ENCODE data around the gene MMP2. TPM values are rescaled to one million over a fixed set of nuclear protein-coding genes. Genes with fewer than 3 reads are reported as not detected.

MMP2 gene
- total and polyA plus RNA-seq, 9 donors: 102 to 629 (median 300) TPM

DNA sequence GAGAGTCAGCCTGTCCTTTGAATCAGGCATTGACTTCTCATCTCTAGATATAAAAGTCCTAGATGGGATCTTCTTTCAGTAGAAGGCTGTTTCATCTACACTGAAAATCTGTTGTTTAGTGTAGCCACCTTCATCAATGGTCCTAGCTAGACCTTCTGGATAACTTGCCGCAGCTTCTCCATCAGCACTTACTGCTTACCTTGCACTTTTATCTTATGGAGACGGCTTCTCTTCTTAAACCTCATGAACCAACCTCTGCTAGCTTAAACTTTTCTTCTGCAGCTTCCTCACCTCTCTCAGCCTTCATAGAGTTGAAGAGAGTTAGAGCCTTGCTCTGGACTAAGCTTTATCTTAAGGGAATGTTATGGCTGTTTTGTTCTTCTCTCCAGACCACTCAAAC is 5.4 kb upstream of the MMP2 start:
- H3K4me3 ChIP-seq: no peak overlapping the region
- WGBS, 3 donors: 98 to 99% (median 98%) methylated on average over 2 of the region's 2 CpGs
- no peak for DNase-seq
- H3K27ac ChIP-seq: no peak overlapping the region
- H3K36me3 ChIP-seq: no peaks in the 10 kb centered on the region
- intact Hi-C loops (cut with DNase I): no loop called here
- peaks cover 2% of the 10 kb centered on the region for H3K4me1 ChIP-seq (ENCODE audit: insufficient read depth)
- TF ChIP-seq EP300 (IDR thresholded peaks at IDR 0.05) (no peak), POLR2A (IDR thresholded peaks at IDR 0.05) (no peak)
- TF ChIP-seq, protein P1, sequence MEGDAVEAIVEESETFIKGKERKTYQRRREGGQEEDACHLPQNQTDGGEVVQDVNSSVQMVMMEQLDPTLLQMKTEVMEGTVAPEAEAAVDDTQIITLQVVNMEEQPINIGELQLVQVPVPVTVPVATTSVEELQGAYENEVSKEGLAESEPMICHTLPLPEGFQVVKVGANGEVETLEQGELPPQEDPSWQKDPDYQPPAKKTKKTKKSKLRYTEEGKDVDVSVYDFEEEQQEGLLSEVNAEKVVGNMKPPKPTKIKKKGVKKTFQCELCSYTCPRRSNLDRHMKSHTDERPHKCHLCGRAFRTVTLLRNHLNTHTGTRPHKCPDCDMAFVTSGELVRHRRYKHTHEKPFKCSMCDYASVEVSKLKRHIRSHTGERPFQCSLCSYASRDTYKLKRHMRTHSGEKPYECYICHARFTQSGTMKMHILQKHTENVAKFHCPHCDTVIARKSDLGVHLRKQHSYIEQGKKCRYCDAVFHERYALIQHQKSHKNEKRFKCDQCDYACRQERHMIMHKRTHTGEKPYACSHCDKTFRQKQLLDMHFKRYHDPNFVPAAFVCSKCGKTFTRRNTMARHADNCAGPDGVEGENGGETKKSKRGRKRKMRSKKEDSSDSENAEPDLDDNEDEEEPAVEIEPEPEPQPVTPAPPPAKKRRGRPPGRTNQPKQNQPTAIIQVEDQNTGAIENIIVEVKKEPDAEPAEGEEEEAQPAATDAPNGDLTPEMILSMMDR (IDR thresholded peaks at IDR 0.05): no peak
- no peaks in the 10 kb centered on the region for H3K9me3 ChIP-seq
- no peaks in the 10 kb centered on the region for H3K27me3 ChIP-seq

DNA sequence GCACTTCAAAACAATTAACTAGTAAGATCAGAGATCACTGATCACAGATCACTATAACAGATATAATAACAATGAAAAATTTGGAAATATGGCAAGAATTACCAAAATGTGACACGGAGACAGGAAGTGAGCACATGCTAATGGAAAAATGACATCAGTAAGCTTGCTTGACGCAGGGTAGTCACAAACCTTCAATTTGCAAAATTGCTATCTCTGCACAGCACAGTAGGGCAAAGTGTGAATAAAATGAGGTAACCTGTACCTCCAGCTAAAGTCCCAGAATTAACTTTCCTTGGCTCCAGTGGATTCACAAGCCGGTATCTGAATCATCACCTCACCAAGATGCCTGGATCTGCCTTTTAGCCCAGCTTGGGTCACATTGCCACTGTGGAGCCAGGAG is 4.2 kb upstream of the MMP2 start:
- H3K4me1 ChIP-seq (ENCODE audit: insufficient read depth): peaks cover 2% of the 10 kb centered on the region
- 95 to 99% (median 97%) methylated on average over 3 of the region's 3 CpGs for WGBS, 3 donors

DNA sequence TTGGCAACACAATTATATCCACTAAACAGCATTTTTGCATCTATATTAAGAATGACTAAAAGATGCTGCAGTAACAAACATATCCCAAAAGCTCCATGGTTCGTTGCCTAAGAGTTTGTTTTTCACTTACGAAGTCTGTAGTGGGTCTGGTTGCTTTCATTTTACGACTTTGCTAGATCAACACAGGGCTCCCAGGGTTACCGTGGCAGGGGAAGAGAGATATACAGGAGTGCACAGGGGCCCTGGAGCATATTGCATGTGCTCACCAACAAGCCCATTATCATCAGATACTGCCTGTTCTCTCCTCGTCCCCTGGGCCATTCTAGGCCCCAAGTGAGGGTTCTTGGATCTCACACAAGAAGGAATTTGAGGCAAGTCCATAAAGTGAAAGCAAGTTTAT is 3.1 kb upstream of the MMP2 start:
- peaks cover 4% of the 10 kb centered on the region for H3K4me1 ChIP-seq (ENCODE audit: insufficient read depth)
- intact Hi-C loops (cut with DNase I): no loop called here
- WGBS, 3 donors: 18 to 19% (median 19%) methylated on average over 5 of the region's 5 CpGs

More for the DNA sequence above, 4.2 kb upstream of the MMP2 start:
- no peaks in the 10 kb centered on the region for H3K9me3 ChIP-seq
- no peaks in the 10 kb centered on the region for H3K36me3 ChIP-seq
- H3K27me3 ChIP-seq: no peaks in the 10 kb centered on the region
- no peak overlapping the region for H3K4me3 ChIP-seq
- intact Hi-C loops (cut with DNase I): no loop called here
- DNase-seq: no peak
- TF ChIP-seq EP300 (IDR thresholded peaks at IDR 0.05) (no peak), POLR2A (IDR thresholded peaks at IDR 0.05) (no peak)
- TF ChIP-seq, protein P1 (IDR thresholded peaks at IDR 0.05): no peak
- H3K27ac ChIP-seq: no peak overlapping the region

DNA sequence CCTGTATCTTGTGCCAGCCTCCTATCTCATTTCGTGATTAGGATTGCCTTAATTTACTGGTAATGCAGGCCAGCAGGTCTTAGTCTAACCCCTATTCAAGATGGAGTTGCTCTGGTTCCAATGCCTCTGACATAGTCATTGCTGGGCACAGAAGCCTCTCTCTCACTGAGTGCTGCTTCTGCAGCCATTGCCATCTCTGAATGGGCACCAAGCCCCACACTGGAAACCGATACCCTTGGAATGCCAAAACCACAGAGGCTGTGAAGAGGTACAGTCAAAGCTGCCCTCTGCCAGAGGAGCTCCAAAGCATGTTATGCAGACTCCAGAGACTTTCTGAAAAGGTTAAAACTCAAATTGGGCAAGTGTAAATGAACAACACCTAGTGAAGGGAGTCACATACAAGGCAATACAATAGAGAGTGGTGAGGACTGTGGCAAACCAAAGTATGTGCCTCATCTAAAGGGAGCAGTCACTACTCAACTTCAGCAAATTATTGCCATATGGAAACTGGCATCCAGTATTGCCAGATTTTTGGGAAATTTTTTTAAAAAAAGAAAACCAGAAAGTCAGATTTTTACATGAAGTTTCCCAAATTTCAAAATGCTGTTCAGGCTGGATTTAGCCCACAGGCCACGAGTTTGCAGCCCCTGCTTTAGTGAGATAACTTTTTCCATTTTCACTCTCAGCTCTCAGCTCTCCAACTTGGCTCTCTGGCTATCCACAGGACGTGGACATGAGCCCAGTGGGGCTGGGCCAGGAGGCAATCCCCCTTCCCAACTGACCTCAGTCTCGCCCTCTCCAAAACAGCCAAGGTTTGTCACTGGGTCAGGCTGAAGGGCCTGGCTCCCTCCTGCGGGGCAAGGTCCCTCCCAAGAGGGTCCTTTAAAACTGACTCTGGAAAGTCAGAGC is 2.1 kb upstream of the MMP2 start:
- TF ChIP-seq POLR2A (IDR thresholded peaks at IDR 0.05) (no peak), EP300 (IDR thresholded peaks at IDR 0.05) (no peak)
- TF ChIP-seq, protein P1 (IDR thresholded peaks at IDR 0.05): no peak
- Histone ChIP-seq H3K27me3 (no peaks in the 10 kb centered on the region), H3K27ac (peak overlapping the region; percentile 36 to 87), H3K9me3 (no peaks in the 10 kb centered on the region), H3K4me1 (ENCODE audit: insufficient read depth) (peaks cover 4% of the 10 kb centered on the region), H3K36me3 (no peaks in the 10 kb centered on the region), H3K4me3 (no peak overlapping the region)
- intact Hi-C loops (cut with DNase I): no loop called here
- 41 to 56% (median 55%) methylated on average over 6 of the region's 6 CpGs for WGBS, 3 donors
- DNase-seq: peak in 4 of 5 donors; percentile 45 to 70 (median 53)

More for the DNA sequence above, 3.1 kb upstream of the MMP2 start:
- Histone ChIP-seq H3K4me3 (no peak overlapping the region), H3K9me3 (no peaks in the 10 kb centered on the region), H3K27ac (peak overlapping the region in 1 of 2 donors; percentile 87), H3K27me3 (no peaks in the 10 kb centered on the region), H3K36me3 (no peaks in the 10 kb centered on the region)
- peak in 1 of 5 donors; percentile 55 for DNase-seq
- TF ChIP-seq EP300 (IDR thresholded peaks at IDR 0.05) (no peak), POLR2A (IDR thresholded peaks at IDR 0.05) (no peak)
- TF ChIP-seq, protein P1 (IDR thresholded peaks at IDR 0.05): no peak

All from ovary (tissue), 9 donors.